Neural progenitor cell (in vitro differentiated cells): ENCODE results near the gene IL1R2. TPM values are rescaled to one million over a fixed set of nuclear protein-coding genes. Genes with fewer than 3 reads are reported as not detected.

Source experiments
- DNase-seq: peaks from one replicate; pipeline ENCODE4 v3.0.0-alpha.2; 2016; ENCODE audit warnings: low spot score
- H2AFZ ChIP-seq: fragments of 200-600 bp; sonication (generic); replicated peaks from 2 replicates; pipeline ENCODE4 v1.6.1; 2016; ENCODE audit warnings: antibody characterized with exemption
- H3F3A ChIP-seq: fragments of 200-600 bp; sonication (generic); 2 replicates; pipeline ENCODE4 v1.6.1; 2016; ENCODE audit warnings: antibody characterized with exemption, low read depth
- H3K27ac ChIP-seq: fragments of 200-600 bp; sonication (generic); 2 replicates; pipeline ENCODE4 v1.5.1; 2016; ENCODE audit warnings: mild to moderate bottlenecking
- H3K27me3 ChIP-seq: fragments of 200-600 bp; sonication (generic); 2 replicates; pipeline ENCODE4 v1.6.1; 2016; ENCODE audit warnings: mild to moderate bottlenecking, moderate library complexity
- H3K36me3 ChIP-seq: fragments of 200-600 bp; sonication (generic); 2 replicates; pipeline ENCODE4 v1.5.1; 2016
- H3K4me1 ChIP-seq: fragments of 200-600 bp; sonication (generic); 2 replicates; pipeline ENCODE4 v1.6.1; 2016; ENCODE audit warnings: mixed run types
- H3K4me2 ChIP-seq: fragments of 200-600 bp; sonication (generic); 2 replicates; pipeline ENCODE4 v1.6.1; 2016
- H3K4me3 ChIP-seq: fragments of 200-600 bp; sonication (generic); 2 replicates; pipeline ENCODE4 v1.5.1; 2016
- H3K79me2 ChIP-seq: fragments of 200-600 bp; sonication (generic); 2 replicates; pipeline ENCODE4 v1.6.1; 2016; ENCODE audit warnings: low read depth
- H3K9ac ChIP-seq: fragments of 200-600 bp; sonication (generic); 2 replicates; pipeline ENCODE4 v1.6.1; 2016
- H3K9me3 ChIP-seq: fragments of 200-600 bp; sonication (generic); 2 replicates; pipeline ENCODE4 v1.5.1; 2016; ENCODE audit warnings: low read depth
- H4K20me1 ChIP-seq: fragments of 200-600 bp; sonication (generic); 2 replicates; pipeline ENCODE4 v1.6.1; 2016; ENCODE audit warnings: low read depth
- H3K27ac Mint-ChIP-seq: 3 replicates; pipeline ENCODE4 v1.8.0; 2021; ENCODE audit warnings: mixed read lengths
- H3K27me3 Mint-ChIP-seq: 2 replicates; pipeline ENCODE4 v1.8.0; 2022; ENCODE audit warnings: low read depth, mild to moderate bottlenecking, inconsistent platforms, moderate library complexity, mixed read lengths; ENCODE audit not compliant: insufficient read depth
- H3K36me3 Mint-ChIP-seq: 3 replicates; pipeline ENCODE4 v1.8.0; 2021; ENCODE audit warnings: mixed read lengths
- H3K4me1 Mint-ChIP-seq: 3 replicates; pipeline ENCODE4 v1.8.0; 2021; ENCODE audit warnings: mixed read lengths
- H3K4me3 Mint-ChIP-seq: 3 replicates; pipeline ENCODE4 v1.8.0; 2021; ENCODE audit warnings: mild to moderate bottlenecking, moderate library complexity, mixed read lengths
- H3K9me3 Mint-ChIP-seq: 3 replicates; pipeline ENCODE4 v1.8.0; 2020; ENCODE audit warnings: mixed read lengths
- CTCF ChIP-seq: fragments of 200-600 bp; sonication (generic); IDR thresholded peaks from 2 replicates; pipeline ENCODE4 v1.5.1; 2017; ENCODE audit warnings: antibody characterized with exemption, mild to moderate bottlenecking
- EZH2 ChIP-seq: fragments of 200-600 bp; sonication (generic); IDR thresholded peaks from 2 replicates; pipeline ENCODE4 v1.6.1; 2017; ENCODE audit warnings: antibody characterized with exemption, mild to moderate bottlenecking, moderate library complexity
- EZH2phosphoT487 ChIP-seq: fragments of 200-600 bp; sonication (generic); IDR thresholded peaks from 2 replicates; pipeline ENCODE4 v1.6.1; 2017; ENCODE audit warnings: antibody characterized with exemption
- total RNA-seq: library from RNA; depleted of rRNA; stranded (reverse); fragments of >200 nt; gene quantifications from 2 replicates; pipeline ENCODE4 v1.2.3, GENCODE V29; 2015; ENCODE audit warnings: low replicate concordance

The IL1R2 gene
- total RNA-seq, 1 donor from 2014 or later: not detected

DNA sequence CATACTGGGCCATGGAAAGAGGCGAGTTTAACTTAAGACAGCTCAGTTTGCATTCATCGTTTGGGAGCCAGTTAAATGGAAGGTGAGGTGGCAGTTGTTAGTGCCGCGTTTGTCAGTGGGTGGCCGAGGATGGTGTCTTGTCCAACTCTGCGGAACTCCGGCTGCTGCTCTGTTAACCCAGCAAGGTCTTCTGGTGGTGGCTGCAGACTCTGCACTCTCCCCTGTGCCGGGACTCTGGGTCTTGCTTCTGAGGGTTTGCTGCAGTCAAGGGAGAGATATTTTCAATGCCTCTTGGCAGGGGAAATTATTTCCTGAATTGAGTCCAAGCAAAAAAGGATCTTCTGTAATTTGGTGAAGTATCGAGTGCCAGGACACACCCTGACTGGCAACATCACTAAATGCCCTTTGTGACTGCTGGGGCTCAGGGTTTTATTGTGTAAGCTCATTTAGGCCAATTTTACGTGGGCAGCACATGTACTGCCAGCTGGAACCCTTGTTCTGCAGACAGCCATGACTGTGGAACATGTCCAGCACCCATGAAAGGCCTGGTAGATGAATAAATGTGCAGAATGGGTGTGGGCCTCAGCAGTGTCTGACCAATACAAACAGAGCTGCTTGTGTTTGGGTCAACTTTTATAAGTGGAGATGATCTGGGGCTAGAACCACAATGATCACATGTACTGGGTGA, 58.1 kb downstream of the IL1R2 start:
- DNase-seq: no peak
- Histone ChIP-seq H3K27me3 (no peaks in the 10 kb centered on the region), H2AFZ (no peak overlapping the region), H3K36me3 (no peaks in the 10 kb centered on the region), H3K4me2 (no peak overlapping the region), H3K79me2 (no peaks in the 10 kb centered on the region), H4K20me1 (no peaks in the 10 kb centered on the region), H3K27ac (no peak overlapping the region), H3K9ac (no peak overlapping the region), H3K4me3 (no peak overlapping the region), H3F3A (no peaks in the 10 kb centered on the region), H3K4me1 (no peaks in the 10 kb centered on the region), H3K9me3 (no peaks in the 10 kb centered on the region)
- H3K27me3 Mint-ChIP-seq: peaks cover 14% of the 10 kb centered on the region
- no peak for TF ChIP-seq EZH2phosphoT487
- TF ChIP-seq EZH2: no peak
- TF ChIP-seq CTCF: no peak
- H3K4me3 Mint-ChIP-seq: no peak overlapping the region
- peaks cover 4% of the 10 kb centered on the region for H3K9me3 Mint-ChIP-seq
- peaks cover 31% of the 10 kb centered on the region for H3K4me1 Mint-ChIP-seq
- H3K27ac Mint-ChIP-seq: no peak overlapping the region
- H3K36me3 Mint-ChIP-seq: no peaks in the 10 kb centered on the region

- no peaks in the 10 kb centered on the region for H3K36me3 ChIP-seq
- Mint-ChIP-seq H3K36me3 (no peaks in the 10 kb centered on the region), H3K27me3 (peaks cover 11% of the 10 kb centered on the region), H3K4me1 (peaks cover 31% of the 10 kb centered on the region), H3K9me3 (peaks cover 4% of the 10 kb centered on the region), H3K27ac (no peak overlapping the region), H3K4me3 (no peak overlapping the region)
- H3F3A ChIP-seq: no peaks in the 10 kb centered on the region
- no peak overlapping the region for H3K4me2 ChIP-seq
- H3K79me2 ChIP-seq: no peaks in the 10 kb centered on the region
- H3K4me3 ChIP-seq: no peak overlapping the region
- no peak for DNase-seq
- no peak overlapping the region for H2AFZ ChIP-seq
- no peaks in the 10 kb centered on the region for H3K4me1 ChIP-seq
- TF ChIP-seq EZH2phosphoT487 (no peak), EZH2 (no peak), CTCF (no peak)
- H3K9ac ChIP-seq: no peak overlapping the region
- H3K27ac ChIP-seq: no peak overlapping the region
- no peaks in the 10 kb centered on the region for H3K9me3 ChIP-seq
- H3K27me3 ChIP-seq: no peaks in the 10 kb centered on the region
- no peaks in the 10 kb centered on the region for H4K20me1 ChIP-seq
Measured at GRCh38 chr2:102050854-102051391, 59.2 kb downstream of the IL1R2 start.

- no peaks in the 10 kb centered on the region for H3K9me3 ChIP-seq
- H3K4me1 Mint-ChIP-seq: peaks cover 33% of the 10 kb centered on the region
- no peaks in the 10 kb centered on the region for H4K20me1 ChIP-seq
- no peak overlapping the region for H3K4me2 ChIP-seq
- H2AFZ ChIP-seq: no peak overlapping the region
- H3K9me3 Mint-ChIP-seq: peaks cover 2% of the 10 kb centered on the region
- no peaks in the 10 kb centered on the region for H3K36me3 Mint-ChIP-seq
- H3K27me3 ChIP-seq: no peaks in the 10 kb centered on the region
- H3K79me2 ChIP-seq: no peaks in the 10 kb centered on the region
- no peaks in the 10 kb centered on the region for H3F3A ChIP-seq
- no peak for DNase-seq
- H3K4me1 ChIP-seq: no peaks in the 10 kb centered on the region
- no peak for TF ChIP-seq EZH2phosphoT487
- no peak for TF ChIP-seq CTCF
- no peak for TF ChIP-seq EZH2
- H3K27me3 Mint-ChIP-seq: peaks cover 12% of the 10 kb centered on the region
- H3K27ac Mint-ChIP-seq: no peak overlapping the region
- no peaks in the 10 kb centered on the region for H3K36me3 ChIP-seq
- H3K9ac ChIP-seq: no peak overlapping the region
- H3K4me3 ChIP-seq: no peak overlapping the region
- H3K4me3 Mint-ChIP-seq: no peak overlapping the region
- H3K27ac ChIP-seq: no peak overlapping the region
Measured at GRCh38 chr2:102051692-102052277, 60.0 kb downstream of the IL1R2 start.
